ENCODE results near the gene CES3. TPM values are rescaled to one million over a fixed set of nuclear protein-coding genes. Genes with fewer than 3 reads are reported as not detected.

Gene CES3
- total and polyA plus RNA-seq, 9 of the 15 experiments (the other 6 are each of a cell fraction or from before 2014, with no cell fraction given): 0.06 to 2.2 (median 0.68) TPM

- TF ChIP-seq MNT (conservative IDR thresholded peaks at IDR 0.05): peak in 1 of 2 experiments; percentile 80; a peak in 3 of 4 replicates
- TF ChIP-seq IRF1 (CRISPR knock-in tag; IDR thresholded peaks at IDR 0.05; ENCODE audit: borderline replicate concordance): no peak
- no peak for TF ChIP-seq CTCFL (IDR thresholded peaks at IDR 0.05; ENCODE audit: borderline replicate concordance, insufficient read depth, low read depth, low read length, poor library complexity, severe bottlenecking)
- TF ChIP-seq SFPQ (IDR thresholded peaks at IDR 0.05; ENCODE audit: low read depth, low read length): no peak
- TF ChIP-seq TRIM25 (IDR thresholded peaks at IDR 0.05; ENCODE audit: borderline replicate concordance): no peak
- no peak for TF ChIP-seq ZNF316 (IDR thresholded peaks at IDR 0.05)
- TF ChIP-seq ZNF655 (CRISPR knock-in tag; IDR thresholded peaks at IDR 0.05): no peak
- no peak for TF ChIP-seq ZNF174 (CRISPR knock-in tag; IDR thresholded peaks at IDR 0.05)
- TF ChIP-seq HNRNPUL1 (IDR thresholded peaks at IDR 0.05; ENCODE audit: low read length): no peak
- no peak for TF ChIP-seq ZFP36 (IDR thresholded peaks at IDR 0.05; ENCODE audit: low read depth, low read length, partially characterized antibody)
- no peak for TF ChIP-seq THRA (IDR thresholded peaks at IDR 0.05)
- no peak for TF ChIP-seq SIRT6 (IDR thresholded peaks at IDR 0.05; ENCODE audit: low read depth, low read length)
- no peak for TF ChIP-seq ZNF561 (CRISPR knock-in tag; conservative IDR thresholded peaks at IDR 0.05)
- TF ChIP-seq FOXK1 (CRISPR knock-in tag; IDR thresholded peaks at IDR 0.05; ENCODE audit: borderline replicate concordance): no peak
- TF ChIP-seq ZNF311 (CRISPR knock-in tag; IDR thresholded peaks at IDR 0.05): no peak
Observed at GRCh38 chr16:67017810-67018488, 56.9 kb downstream of the CES3 start (continued).

Data from K562 (cell line).